ENCODE data around the gene L3MBTL1.

- TF ChIP-seq ATF3 (IDR thresholded peaks at IDR 0.05): no peak
- TF ChIP-seq ZFX (IDR thresholded peaks at IDR 0.05): no peak
- no peak for TF ChIP-seq POLR2A (IDR thresholded peaks at IDR 0.05; ENCODE audit: borderline replicate concordance, extremely low read depth, insufficient read depth, insufficient read length)
- no peak for TF ChIP-seq CTCF (IDR thresholded peaks at IDR 0.05 in 2 of 3, conservative IDR thresholded peaks at IDR 0.05 in 1 of 3; ENCODE audit: borderline replicate concordance in 1 of 3, insufficient read depth in 1 of 3, low read depth in 2 of 3, low read length in 2 of 3)
- no peak for TF ChIP-seq EZH2 (IDR thresholded peaks at IDR 0.05)
- no peak for TF ChIP-seq SP1 (IDR thresholded peaks at IDR 0.05; ENCODE audit: low read depth)
- no peak for TF ChIP-seq EZH2phosphoT487 (IDR thresholded peaks at IDR 0.05; ENCODE audit: borderline replicate concordance)
- TF ChIP-seq ELF1 (IDR thresholded peaks at IDR 0.05; ENCODE audit: borderline replicate concordance, low read depth): no peak
- no peak for TF ChIP-seq MAX (IDR thresholded peaks at IDR 0.05)
- no peak for TF ChIP-seq POLR2AphosphoS5 (IDR thresholded peaks at IDR 0.05; ENCODE audit: low read depth, low read length)
- TF ChIP-seq CBX3 (IDR thresholded peaks at IDR 0.05; ENCODE audit: low read depth): no peak
Measured at GRCh38 chr20:43467589-43467988, 39.9 kb upstream of the L3MBTL1 start.

Measured in HCT116 (cell line).